ENCODE data around the gene MAPK11. TPM values are rescaled to one million over a fixed set of nuclear protein-coding genes. Genes with fewer than 3 reads are reported as not detected.

The MAPK11 gene
- total and polyA plus RNA-seq, 9 of the 15 experiments (the other 6 are each of a cell fraction or from before 2014, with no cell fraction given), result 0.06 to 14.6 (median 5.3) TPM

DNA sequence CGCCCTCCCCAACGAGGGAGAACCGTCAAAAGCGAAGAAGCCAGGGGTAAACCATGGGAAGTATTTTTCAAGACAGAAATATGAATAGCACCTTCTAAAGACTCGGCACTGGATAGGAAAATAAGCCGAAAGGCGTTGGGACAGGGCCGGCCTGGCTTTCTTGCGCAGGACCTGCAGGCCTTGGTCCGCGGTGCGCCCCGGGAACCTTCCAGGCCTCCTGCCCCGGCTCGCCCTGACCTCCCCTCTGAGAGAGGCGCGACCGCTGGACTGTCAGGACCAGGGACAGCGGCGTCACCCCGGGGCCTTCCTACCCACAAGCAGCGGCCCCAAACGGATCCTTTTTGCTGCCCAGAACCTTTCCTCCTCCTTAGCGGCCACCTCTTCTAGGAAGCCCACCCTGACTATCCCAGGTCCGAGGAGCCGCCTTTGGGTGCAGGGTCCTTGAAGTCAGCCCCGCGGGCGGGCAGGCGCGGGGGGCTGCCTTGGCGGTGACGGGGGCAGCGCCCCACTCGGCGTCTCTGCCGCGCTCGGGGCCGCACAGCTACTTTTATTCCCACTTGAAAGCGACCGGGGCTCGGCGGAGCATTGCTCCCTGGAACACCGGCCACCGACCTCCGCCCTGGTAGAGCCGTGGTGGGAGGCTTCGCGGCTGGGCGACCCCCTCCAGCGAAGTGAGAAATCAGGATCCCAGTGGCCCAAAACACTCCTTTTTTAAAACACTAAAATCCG lies 650 bp upstream of the MAPK11 start (continued):
- TF ChIP-seq, protein P1, sequence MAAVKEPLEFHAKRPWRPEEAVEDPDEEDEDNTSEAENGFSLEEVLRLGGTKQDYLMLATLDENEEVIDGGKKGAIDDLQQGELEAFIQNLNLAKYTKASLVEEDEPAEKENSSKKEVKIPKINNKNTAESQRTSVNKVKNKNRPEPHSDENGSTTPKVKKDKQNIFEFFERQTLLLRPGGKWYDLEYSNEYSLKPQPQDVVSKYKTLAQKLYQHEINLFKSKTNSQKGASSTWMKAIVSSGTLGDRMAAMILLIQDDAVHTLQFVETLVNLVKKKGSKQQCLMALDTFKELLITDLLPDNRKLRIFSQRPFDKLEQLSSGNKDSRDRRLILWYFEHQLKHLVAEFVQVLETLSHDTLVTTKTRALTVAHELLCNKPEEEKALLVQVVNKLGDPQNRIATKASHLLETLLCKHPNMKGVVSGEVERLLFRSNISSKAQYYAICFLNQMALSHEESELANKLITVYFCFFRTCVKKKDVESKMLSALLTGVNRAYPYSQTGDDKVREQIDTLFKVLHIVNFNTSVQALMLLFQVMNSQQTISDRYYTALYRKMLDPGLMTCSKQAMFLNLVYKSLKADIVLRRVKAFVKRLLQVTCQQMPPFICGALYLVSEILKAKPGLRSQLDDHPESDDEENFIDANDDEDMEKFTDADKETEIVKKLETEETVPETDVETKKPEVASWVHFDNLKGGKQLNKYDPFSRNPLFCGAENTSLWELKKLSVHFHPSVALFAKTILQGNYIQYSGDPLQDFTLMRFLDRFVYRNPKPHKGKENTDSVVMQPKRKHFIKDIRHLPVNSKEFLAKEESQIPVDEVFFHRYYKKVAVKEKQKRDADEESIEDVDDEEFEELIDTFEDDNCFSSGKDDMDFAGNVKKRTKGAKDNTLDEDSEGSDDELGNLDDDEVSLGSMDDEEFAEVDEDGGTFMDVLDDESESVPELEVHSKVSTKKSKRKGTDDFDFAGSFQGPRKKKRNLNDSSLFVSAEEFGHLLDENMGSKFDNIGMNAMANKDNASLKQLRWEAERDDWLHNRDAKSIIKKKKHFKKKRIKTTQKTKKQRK (IDR thresholded peaks at IDR 0.05; ENCODE audit: borderline replicate concordance, low read depth, low read length), result no peak
- no peak for TF ChIP-seq CREB1 (IDR thresholded peaks at IDR 0.05)
- TF ChIP-seq CREB1 (CRISPR knock-in tag; IDR thresholded peaks at IDR 0.05), result peak; percentile 55; the same call in 1 of the 2 replicates
- TF ChIP-seq, protein P2, sequence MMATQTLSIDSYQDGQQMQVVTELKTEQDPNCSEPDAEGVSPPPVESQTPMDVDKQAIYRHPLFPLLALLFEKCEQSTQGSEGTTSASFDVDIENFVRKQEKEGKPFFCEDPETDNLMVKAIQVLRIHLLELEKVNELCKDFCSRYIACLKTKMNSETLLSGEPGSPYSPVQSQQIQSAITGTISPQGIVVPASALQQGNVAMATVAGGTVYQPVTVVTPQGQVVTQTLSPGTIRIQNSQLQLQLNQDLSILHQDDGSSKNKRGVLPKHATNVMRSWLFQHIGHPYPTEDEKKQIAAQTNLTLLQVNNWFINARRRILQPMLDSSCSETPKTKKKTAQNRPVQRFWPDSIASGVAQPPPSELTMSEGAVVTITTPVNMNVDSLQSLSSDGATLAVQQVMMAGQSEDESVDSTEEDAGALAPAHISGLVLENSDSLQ (IDR thresholded peaks at IDR 0.05), result no peak
- no peak for TF ChIP-seq NFIX (CRISPR knock-in tag; IDR thresholded peaks at IDR 0.05; ENCODE audit: low read depth)
- TF ChIP-seq, protein P3, sequence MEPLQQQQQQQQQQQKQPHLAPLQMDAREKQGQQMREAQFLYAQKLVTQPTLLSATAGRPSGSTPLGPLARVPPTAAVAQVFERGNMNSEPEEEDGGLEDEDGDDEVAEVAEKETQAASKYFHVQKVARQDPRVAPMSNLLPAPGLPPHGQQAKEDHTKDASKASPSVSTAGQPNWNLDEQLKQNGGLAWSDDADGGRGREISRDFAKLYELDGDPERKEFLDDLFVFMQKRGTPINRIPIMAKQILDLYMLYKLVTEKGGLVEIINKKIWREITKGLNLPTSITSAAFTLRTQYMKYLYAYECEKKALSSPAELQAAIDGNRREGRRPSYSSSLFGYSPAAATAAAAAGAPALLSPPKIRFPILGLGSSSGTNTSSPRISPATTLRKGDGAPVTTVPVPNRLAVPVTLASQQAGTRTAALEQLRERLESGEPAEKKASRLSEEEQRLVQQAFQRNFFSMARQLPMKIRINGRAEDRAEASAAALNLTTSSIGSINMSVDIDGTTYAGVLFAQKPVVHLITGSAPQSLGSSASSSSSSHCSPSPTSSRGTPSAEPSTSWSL (CRISPR knock-in tag; IDR thresholded peaks at IDR 0.05; ENCODE audit: borderline replicate concordance), result no peak
- 0 out of 2 replicates have a peak, but pooled peaks have one; percentile 24 for TF ChIP-seq HDAC2 (IDR thresholded peaks at IDR 0.05)
- TF ChIP-seq, protein P4, sequence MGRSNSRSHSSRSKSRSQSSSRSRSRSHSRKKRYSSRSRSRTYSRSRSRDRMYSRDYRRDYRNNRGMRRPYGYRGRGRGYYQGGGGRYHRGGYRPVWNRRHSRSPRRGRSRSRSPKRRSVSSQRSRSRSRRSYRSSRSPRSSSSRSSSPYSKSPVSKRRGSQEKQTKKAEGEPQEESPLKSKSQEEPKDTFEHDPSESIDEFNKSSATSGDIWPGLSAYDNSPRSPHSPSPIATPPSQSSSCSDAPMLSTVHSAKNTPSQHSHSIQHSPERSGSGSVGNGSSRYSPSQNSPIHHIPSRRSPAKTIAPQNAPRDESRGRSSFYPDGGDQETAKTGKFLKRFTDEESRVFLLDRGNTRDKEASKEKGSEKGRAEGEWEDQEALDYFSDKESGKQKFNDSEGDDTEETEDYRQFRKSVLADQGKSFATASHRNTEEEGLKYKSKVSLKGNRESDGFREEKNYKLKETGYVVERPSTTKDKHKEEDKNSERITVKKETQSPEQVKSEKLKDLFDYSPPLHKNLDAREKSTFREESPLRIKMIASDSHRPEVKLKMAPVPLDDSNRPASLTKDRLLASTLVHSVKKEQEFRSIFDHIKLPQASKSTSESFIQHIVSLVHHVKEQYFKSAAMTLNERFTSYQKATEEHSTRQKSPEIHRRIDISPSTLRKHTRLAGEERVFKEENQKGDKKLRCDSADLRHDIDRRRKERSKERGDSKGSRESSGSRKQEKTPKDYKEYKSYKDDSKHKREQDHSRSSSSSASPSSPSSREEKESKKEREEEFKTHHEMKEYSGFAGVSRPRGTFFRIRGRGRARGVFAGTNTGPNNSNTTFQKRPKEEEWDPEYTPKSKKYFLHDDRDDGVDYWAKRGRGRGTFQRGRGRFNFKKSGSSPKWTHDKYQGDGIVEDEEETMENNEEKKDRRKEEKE (IDR thresholded peaks at IDR 0.05; ENCODE audit: borderline replicate concordance in 1 of 2, control insufficient read depth in 1 of 2, low read depth in 2 of 2, low read length in 1 of 2), result no peak
- TF ChIP-seq, protein P5, sequence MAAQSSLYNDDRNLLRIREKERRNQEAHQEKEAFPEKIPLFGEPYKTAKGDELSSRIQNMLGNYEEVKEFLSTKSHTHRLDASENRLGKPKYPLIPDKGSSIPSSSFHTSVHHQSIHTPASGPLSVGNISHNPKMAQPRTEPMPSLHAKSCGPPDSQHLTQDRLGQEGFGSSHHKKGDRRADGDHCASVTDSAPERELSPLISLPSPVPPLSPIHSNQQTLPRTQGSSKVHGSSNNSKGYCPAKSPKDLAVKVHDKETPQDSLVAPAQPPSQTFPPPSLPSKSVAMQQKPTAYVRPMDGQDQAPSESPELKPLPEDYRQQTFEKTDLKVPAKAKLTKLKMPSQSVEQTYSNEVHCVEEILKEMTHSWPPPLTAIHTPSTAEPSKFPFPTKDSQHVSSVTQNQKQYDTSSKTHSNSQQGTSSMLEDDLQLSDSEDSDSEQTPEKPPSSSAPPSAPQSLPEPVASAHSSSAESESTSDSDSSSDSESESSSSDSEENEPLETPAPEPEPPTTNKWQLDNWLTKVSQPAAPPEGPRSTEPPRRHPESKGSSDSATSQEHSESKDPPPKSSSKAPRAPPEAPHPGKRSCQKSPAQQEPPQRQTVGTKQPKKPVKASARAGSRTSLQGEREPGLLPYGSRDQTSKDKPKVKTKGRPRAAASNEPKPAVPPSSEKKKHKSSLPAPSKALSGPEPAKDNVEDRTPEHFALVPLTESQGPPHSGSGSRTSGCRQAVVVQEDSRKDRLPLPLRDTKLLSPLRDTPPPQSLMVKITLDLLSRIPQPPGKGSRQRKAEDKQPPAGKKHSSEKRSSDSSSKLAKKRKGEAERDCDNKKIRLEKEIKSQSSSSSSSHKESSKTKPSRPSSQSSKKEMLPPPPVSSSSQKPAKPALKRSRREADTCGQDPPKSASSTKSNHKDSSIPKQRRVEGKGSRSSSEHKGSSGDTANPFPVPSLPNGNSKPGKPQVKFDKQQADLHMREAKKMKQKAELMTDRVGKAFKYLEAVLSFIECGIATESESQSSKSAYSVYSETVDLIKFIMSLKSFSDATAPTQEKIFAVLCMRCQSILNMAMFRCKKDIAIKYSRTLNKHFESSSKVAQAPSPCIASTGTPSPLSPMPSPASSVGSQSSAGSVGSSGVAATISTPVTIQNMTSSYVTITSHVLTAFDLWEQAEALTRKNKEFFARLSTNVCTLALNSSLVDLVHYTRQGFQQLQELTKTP (IDR thresholded peaks at IDR 0.05; ENCODE audit: low read depth in 1 of 2, partially characterized antibody in 2 of 2), result peak in 1 of 2 experiments; percentile 79

All from K562 (cell line).